ENCODE measurements around the gene LRP1B. TPM values are rescaled to one million over a fixed set of nuclear protein-coding genes. Genes with fewer than 3 reads are reported as not detected.

LRP1B gene
- total RNA-seq, 2 donors from 2014 or later = 0.91 to 1.2 TPM

DNA sequence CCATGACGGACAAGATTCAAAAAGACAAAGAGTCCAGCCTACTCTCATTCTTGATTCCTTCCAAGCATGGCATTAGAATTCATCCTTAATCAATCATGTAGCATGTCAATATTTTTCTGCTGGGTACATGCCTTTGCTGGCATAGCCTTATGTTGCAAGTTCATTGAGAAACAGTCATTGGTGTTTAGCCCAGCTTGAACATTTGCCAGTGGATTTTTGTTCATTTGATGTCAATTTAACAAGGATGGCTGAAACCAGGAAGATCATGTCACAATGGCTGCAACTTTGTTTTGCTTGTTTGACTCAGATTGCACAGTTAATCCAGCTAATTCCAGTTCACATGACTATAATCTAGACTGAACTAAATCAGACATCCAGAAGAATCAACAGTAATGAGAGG lies 1132.2 kb downstream of the LRP1B start:
- H3K4me1 ChIP-seq (replicated peaks) = no peaks in the 10 kb centered on the region
- TF ChIP-seq POLR2AphosphoS5 (IDR thresholded peaks at IDR 0.05) = no peak
- 95% methylated on average over 1 of the region's 1 CpG for WGBS

DNA sequence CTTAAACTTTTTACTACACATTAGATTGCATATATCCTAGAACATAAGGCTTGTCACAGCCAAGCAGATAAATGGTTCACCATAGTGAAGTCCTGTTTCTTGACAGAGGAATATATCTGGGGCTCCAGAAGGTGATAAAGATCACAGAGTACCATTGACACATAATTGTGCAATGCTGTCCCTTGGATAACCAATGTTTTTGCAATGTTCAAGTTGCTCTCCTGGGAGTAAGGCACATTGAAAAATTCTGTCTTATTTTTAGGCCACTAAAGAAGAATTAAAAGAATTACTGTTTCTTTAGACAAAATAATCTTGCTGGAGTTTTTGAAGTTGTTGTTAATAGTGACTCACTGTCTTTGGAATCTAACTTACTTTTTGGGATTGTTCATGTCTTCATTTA lies 1132.8 kb downstream of the LRP1B start:
- TF ChIP-seq, protein P1, sequence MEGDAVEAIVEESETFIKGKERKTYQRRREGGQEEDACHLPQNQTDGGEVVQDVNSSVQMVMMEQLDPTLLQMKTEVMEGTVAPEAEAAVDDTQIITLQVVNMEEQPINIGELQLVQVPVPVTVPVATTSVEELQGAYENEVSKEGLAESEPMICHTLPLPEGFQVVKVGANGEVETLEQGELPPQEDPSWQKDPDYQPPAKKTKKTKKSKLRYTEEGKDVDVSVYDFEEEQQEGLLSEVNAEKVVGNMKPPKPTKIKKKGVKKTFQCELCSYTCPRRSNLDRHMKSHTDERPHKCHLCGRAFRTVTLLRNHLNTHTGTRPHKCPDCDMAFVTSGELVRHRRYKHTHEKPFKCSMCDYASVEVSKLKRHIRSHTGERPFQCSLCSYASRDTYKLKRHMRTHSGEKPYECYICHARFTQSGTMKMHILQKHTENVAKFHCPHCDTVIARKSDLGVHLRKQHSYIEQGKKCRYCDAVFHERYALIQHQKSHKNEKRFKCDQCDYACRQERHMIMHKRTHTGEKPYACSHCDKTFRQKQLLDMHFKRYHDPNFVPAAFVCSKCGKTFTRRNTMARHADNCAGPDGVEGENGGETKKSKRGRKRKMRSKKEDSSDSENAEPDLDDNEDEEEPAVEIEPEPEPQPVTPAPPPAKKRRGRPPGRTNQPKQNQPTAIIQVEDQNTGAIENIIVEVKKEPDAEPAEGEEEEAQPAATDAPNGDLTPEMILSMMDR (IDR thresholded peaks at IDR 0.05) = no peak
- no peaks in the 10 kb centered on the region for H3K36me3 ChIP-seq
- intact Hi-C loops (cut with DNase I) = no loop called here
- no peaks in the 10 kb centered on the region for H3K27me3 ChIP-seq (replicated peaks; ENCODE audit: insufficient read depth)
- H3K27ac ChIP-seq = no peak overlapping the region
- no peak overlapping the region for H3K4me3 ChIP-seq
- no peak for DNase-seq (ENCODE audit: low spot score)
- no peaks in the 10 kb centered on the region for H3K4me1 ChIP-seq (replicated peaks)
- no peaks in the 10 kb centered on the region for H3K9me3 ChIP-seq

More for the DNA sequence above, 1132.2 kb downstream of the LRP1B start:
- DNase-seq (ENCODE audit: low spot score) = no peak
- no peaks in the 10 kb centered on the region for H3K36me3 ChIP-seq
- no peaks in the 10 kb centered on the region for H3K9me3 ChIP-seq
- intact Hi-C loops (cut with DNase I) = no loop called here
- no peak overlapping the region for H3K4me3 ChIP-seq
- no peak overlapping the region for H3K27ac ChIP-seq
- no peaks in the 10 kb centered on the region for H3K27me3 ChIP-seq (replicated peaks; ENCODE audit: insufficient read depth)

- Histone ChIP-seq H3K36me3 (no peaks in the 10 kb centered on the region), H3K4me1 (replicated peaks) (no peaks in the 10 kb centered on the region), H3K9me3 (no peaks in the 10 kb centered on the region), H3K27me3 (replicated peaks; ENCODE audit: insufficient read depth) (no peaks in the 10 kb centered on the region), H3K27ac (no peak overlapping the region), H3K4me3 (no peak overlapping the region)
- TF ChIP-seq, protein P1 (IDR thresholded peaks at IDR 0.05) = no peak
- no peak for TF ChIP-seq POLR2A (IDR thresholded peaks at IDR 0.05)
- TF ChIP-seq POLR2AphosphoS5 (IDR thresholded peaks at IDR 0.05) = no peak
- intact Hi-C loops (cut with DNase I) = no loop called here
- no peak for DNase-seq (ENCODE audit: low spot score)
Measured at GRCh38 chr2:140994856-140995255, 1136.0 kb downstream of the LRP1B start.

DNA sequence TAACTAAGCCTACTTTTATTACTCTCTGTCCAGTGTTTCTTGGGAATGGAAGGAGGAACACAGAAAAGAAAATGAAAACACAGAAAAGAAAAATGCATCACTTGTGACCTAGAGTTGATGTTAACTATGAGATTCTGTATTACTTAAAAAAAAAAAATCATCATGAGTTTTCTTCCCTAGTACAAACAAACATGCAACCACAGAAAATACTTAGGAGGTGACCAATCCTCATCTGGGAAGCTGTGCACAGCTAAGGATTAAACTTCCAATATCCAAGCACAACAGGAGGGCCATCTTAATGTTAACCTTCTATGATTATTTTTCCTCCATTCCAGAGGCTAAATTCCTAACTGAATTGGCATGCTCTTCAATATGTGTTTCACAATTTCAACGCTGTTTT lies 1140.4 kb downstream of the LRP1B start:
- Histone ChIP-seq H3K9me3 (no peaks in the 10 kb centered on the region), H3K27me3 (replicated peaks; ENCODE audit: insufficient read depth) (no peaks in the 10 kb centered on the region), H3K4me1 (replicated peaks) (no peaks in the 10 kb centered on the region), H3K36me3 (no peaks in the 10 kb centered on the region), H3K4me3 (no peak overlapping the region), H3K27ac (no peak overlapping the region)
- intact Hi-C loops (cut with DNase I) = no loop called here
- no peak for DNase-seq (ENCODE audit: low spot score)
- no peak for TF ChIP-seq POLR2AphosphoS5 (IDR thresholded peaks at IDR 0.05)
- TF ChIP-seq, protein P1 (IDR thresholded peaks at IDR 0.05) = no peak
- TF ChIP-seq POLR2A (IDR thresholded peaks at IDR 0.05) = no peak
- 76% methylated on average over 1 of the region's 1 CpG for WGBS

- intact Hi-C loops (cut with DNase I) = no loop called here
- Histone ChIP-seq H3K27ac (no peak overlapping the region), H3K27me3 (replicated peaks; ENCODE audit: insufficient read depth) (no peaks in the 10 kb centered on the region), H3K4me3 (no peak overlapping the region), H3K36me3 (no peaks in the 10 kb centered on the region), H3K4me1 (replicated peaks) (no peaks in the 10 kb centered on the region), H3K9me3 (no peaks in the 10 kb centered on the region)
- no peak for DNase-seq (ENCODE audit: low spot score)
- TF ChIP-seq POLR2A (IDR thresholded peaks at IDR 0.05) (no peak), POLR2AphosphoS5 (IDR thresholded peaks at IDR 0.05) (no peak)
- TF ChIP-seq, protein P1 (IDR thresholded peaks at IDR 0.05) = no peak
Measured at GRCh38 chr2:140988597-140988996, 1142.2 kb downstream of the LRP1B start.
